Mesenchymal stem cell (in vitro differentiated cells and primary cell): ENCODE results near the gene PIK3CA.

ENCODE experiments used
- DNase-seq: peaks from one replicate; pipeline ENCODE4 v3.0.0-alpha.2; 2013
- H2AFZ ChIP-seq: one replicate; pipeline ENCODE4 v1.6.1; 2013; ENCODE audit warnings: low read depth, mild to moderate bottlenecking, control low read depth, inconsistent platforms, low read length, moderate library complexity
- H2AK5ac ChIP-seq: 2 replicates; pipeline ENCODE4 v1.6.1; 2013; ENCODE audit warnings: low read length, moderate library complexity, mild to moderate bottlenecking, inconsistent platforms; ENCODE audit not compliant: severe bottlenecking
- H2BK120ac ChIP-seq: one replicate; pipeline ENCODE4 v1.6.1; 2013; ENCODE audit warnings: low read depth, mild to moderate bottlenecking, inconsistent platforms, low read length, moderate library complexity
- H2BK12ac ChIP-seq, 2 experiments: one replicate each; pipeline ENCODE4 v1.6.1; 2013; ENCODE audit warnings: inconsistent platforms in 2 of 2, low read length in 2 of 2, mild to moderate bottlenecking in 2 of 2, moderate library complexity in 2 of 2, control low read depth in 1 of 2
- H2BK15ac ChIP-seq: one replicate; pipeline ENCODE4 v1.6.1; 2013; ENCODE audit warnings: mild to moderate bottlenecking, low read depth, inconsistent platforms; ENCODE audit not compliant: poor library complexity, severe bottlenecking
- H2BK5ac ChIP-seq: 2 replicates; pipeline ENCODE4 v1.6.1; 2013; ENCODE audit warnings: low read depth, mild to moderate bottlenecking, low read length, control low read depth, inconsistent platforms; ENCODE audit not compliant: poor library complexity, severe bottlenecking
- H3K14ac ChIP-seq, 2 experiments: one replicate each; pipeline ENCODE4 v1.6.1; 2013; ENCODE audit warnings: inconsistent platforms in 2 of 2, low read length in 2 of 2, control low read depth in 1 of 2, mild to moderate bottlenecking in 1 of 2, moderate library complexity in 1 of 2
- H3K18ac ChIP-seq, 2 experiments: one replicate each; pipeline ENCODE4 v1.6.1; 2013; ENCODE audit warnings: inconsistent platforms in 2 of 2, low read length in 2 of 2, control low read depth in 1 of 2, low read depth in 1 of 2, mild to moderate bottlenecking in 1 of 2
- H3K23ac ChIP-seq, 2 experiments: one replicate each; pipeline ENCODE4 v1.6.1; 2013; ENCODE audit warnings: inconsistent platforms in 2 of 2, low read length in 2 of 2, mild to moderate bottlenecking in 2 of 2, moderate library complexity in 2 of 2, control low read depth in 1 of 2
- H3K27ac ChIP-seq: 2 replicates; pipeline ENCODE4 v1.5.1; 2013; ENCODE audit warnings: mild to moderate bottlenecking, moderate library complexity, low read length, control low read depth, inconsistent platforms; ENCODE audit not compliant: poor library complexity, severe bottlenecking
- H3K27me3 ChIP-seq, 2 experiments: 2 replicates each; pipeline versions ENCODE4 v1.6.1 to v1.7.0; 2013; ENCODE audit warnings: low read length in 2 of 2, mild to moderate bottlenecking in 2 of 2, moderate library complexity in 2 of 2, control low read depth in 1 of 2, inconsistent platforms in 1 of 2; ENCODE audit not compliant: control insufficient read depth in 1 of 2, insufficient read depth in 1 of 2
- H3K36me3 ChIP-seq, 2 experiments: 2 replicates each; pipeline versions ENCODE4 v1.6.1 to v1.7.0; 2013; ENCODE audit warnings: low read length in 2 of 2, control low read depth in 1 of 2, inconsistent platforms in 1 of 2, low read depth in 1 of 2, mild to moderate bottlenecking in 1 of 2; ENCODE audit not compliant: insufficient read depth in 2 of 2, control insufficient read depth in 1 of 2
- H3K4ac ChIP-seq, 2 experiments: one replicate each; pipeline ENCODE4 v1.6.1; 2013; ENCODE audit warnings: inconsistent platforms in 2 of 2, low read length in 2 of 2, mild to moderate bottlenecking in 2 of 2, moderate library complexity in 2 of 2, control low read depth in 1 of 2, low read depth in 1 of 2
- H3K4me1 ChIP-seq: 2 replicates; pipeline ENCODE4 v1.6.1; 2013; ENCODE audit warnings: low read depth, low read length, control low read depth; ENCODE audit not compliant: control insufficient read depth, insufficient read depth
- H3K4me2 ChIP-seq: 2 replicates; pipeline ENCODE4 v1.6.1; 2013; ENCODE audit warnings: low read length, mild to moderate bottlenecking, inconsistent platforms; ENCODE audit not compliant: poor library complexity, severe bottlenecking
- H3K4me3 ChIP-seq, 2 experiments: 2 replicates each; pipeline versions ENCODE4 v1.5.1 to v1.7.0; 2013; ENCODE audit warnings: low read length in 2 of 2, mild to moderate bottlenecking in 2 of 2, control low read depth in 1 of 2, low read depth in 1 of 2; ENCODE audit not compliant: insufficient read depth in 1 of 2
- H3K79me1 ChIP-seq: replicated peaks from 2 replicates; pipeline ENCODE4 v1.6.1; 2013; ENCODE audit warnings: mild to moderate bottlenecking, control low read depth, low read length, inconsistent platforms; ENCODE audit not compliant: poor library complexity, severe bottlenecking
- H3K9ac ChIP-seq: 2 replicates; pipeline ENCODE4 v1.7.0; 2013; ENCODE audit warnings: mild to moderate bottlenecking, low read length, moderate library complexity
- H3K9me3 ChIP-seq: 2 replicates; pipeline ENCODE4 v1.7.0; 2013; ENCODE audit warnings: mild to moderate bottlenecking, low read length; ENCODE audit not compliant: control insufficient read depth
- H4K8ac ChIP-seq: one replicate; pipeline ENCODE4 v1.6.1; 2013; ENCODE audit warnings: inconsistent platforms, mild to moderate bottlenecking, low read length, moderate library complexity
- H4K91ac ChIP-seq: one replicate; pipeline ENCODE4 v1.6.1; 2013; ENCODE audit warnings: mild to moderate bottlenecking, low read length, inconsistent platforms
- WGBS: methylation state at CpG from one replicate; pipeline ENCODE4 v1.1.7; 2013; ENCODE audit warnings: mixed read lengths; 5-methylcytosine and 5-hydroxymethylcytosine counted together

Gene PIK3CA

DNA sequence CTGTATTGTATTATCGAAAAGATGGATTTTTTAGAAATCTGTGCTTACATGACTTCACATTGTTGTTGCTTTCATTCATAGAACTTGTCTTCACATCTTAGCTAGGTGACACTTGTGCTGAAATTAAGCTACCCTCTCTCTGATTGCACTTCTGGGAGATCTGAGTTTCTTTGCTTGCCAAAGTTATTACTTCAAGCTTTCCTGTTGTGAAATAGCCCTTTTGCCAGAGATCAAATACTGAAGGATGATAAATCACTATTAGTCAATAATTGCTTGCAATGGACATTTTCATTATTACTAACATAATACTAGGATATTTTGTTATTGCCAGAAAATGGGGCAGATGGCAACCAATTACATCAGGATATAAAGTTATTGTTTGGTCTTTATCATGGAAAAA, 34.7 kb downstream of the PIK3CA start:
- Histone ChIP-seq H3K18ac (no peak overlapping the region), H3K4me1 (peaks cover 3% of the 10 kb centered on the region), H4K8ac (no peak overlapping the region), H3K4ac (no peak overlapping the region), H2AFZ (no peak overlapping the region), H3K23ac (no peak overlapping the region), H3K27me3 (no peaks in the 10 kb centered on the region), H2AK5ac (no peak overlapping the region), H3K36me3 (no peaks in the 10 kb centered on the region), H2BK15ac (no peak overlapping the region), H3K9me3 (no peaks in the 10 kb centered on the region), H2BK12ac (no peak overlapping the region), H2BK120ac (no peak overlapping the region), H2BK5ac (no peak overlapping the region), H3K14ac (no peak overlapping the region), H4K91ac (no peak overlapping the region), H3K4me3 (no peak overlapping the region), H3K27ac (no peak overlapping the region), H3K79me1 (peaks cover 7% of the 10 kb centered on the region), H3K4me2 (no peak overlapping the region), H3K9ac (no peak overlapping the region)
- DNase-seq, result no peak
- no CpG with 5 or more reads among the region's 1 CpG for WGBS

DNA sequence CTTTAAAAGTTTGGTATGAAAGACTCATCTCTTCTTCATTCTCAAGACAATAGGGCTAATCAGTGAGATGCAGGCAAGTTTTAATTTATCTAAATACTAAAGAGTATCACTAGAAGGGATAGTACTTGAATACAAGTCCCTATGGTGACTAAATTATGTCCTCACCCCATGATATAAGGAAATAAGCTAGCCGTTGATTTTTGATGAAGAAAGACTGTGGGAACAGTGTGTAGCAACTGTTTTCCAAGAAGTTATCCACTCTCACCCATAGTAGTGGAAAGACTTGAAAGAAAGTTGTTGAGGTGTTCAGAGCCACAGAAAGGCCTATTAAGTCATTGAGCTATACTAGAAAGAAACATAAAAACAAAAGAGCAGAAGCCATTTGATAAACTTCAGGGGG, 36.7 kb downstream of the PIK3CA start:
- WGBS, result no CpG with 5 or more reads among the region's 1 CpG

DNA sequence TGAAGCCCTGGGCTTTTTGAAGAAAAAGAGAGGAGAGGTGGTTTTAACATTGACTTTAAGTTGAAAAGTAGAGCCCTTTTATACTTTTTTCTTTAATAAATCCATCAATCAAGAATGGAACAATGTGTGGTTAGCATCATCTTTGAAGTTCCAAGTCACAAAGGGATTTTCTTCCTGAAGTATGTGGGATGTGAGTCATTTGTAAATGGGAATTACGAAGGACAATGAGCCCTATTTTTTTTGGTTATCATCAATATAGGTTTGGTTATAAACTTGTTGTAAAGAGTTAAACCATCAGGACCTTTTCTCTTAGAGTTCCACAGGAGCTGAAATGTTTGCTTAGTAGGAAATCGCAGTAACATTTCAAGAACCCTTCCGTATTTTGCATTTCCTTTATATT, 38.3 kb downstream of the PIK3CA start:
- H3K23ac ChIP-seq, result no peak overlapping the region
- no peak overlapping the region for H3K14ac ChIP-seq
- H3K27ac ChIP-seq, result no peak overlapping the region
- peaks cover 4% of the 10 kb centered on the region for H3K4me1 ChIP-seq
- H3K79me1 ChIP-seq, result peaks cover 11% of the 10 kb centered on the region
- no peak overlapping the region for H3K18ac ChIP-seq
- H4K8ac ChIP-seq, result no peak overlapping the region
- H3K4me3 ChIP-seq, result no peak overlapping the region
- DNase-seq, result no peak
- H2BK120ac ChIP-seq, result no peak overlapping the region
- no peak overlapping the region for H3K4ac ChIP-seq
- H4K91ac ChIP-seq, result no peak overlapping the region
- H3K4me2 ChIP-seq, result no peak overlapping the region
- H3K9ac ChIP-seq, result no peak overlapping the region
- H2BK5ac ChIP-seq, result no peak overlapping the region
- no peak overlapping the region for H2AK5ac ChIP-seq
- no peak overlapping the region for H2BK12ac ChIP-seq
- no peak overlapping the region for H2BK15ac ChIP-seq
- no peak overlapping the region for H2AFZ ChIP-seq
- H3K9me3 ChIP-seq, result no peaks in the 10 kb centered on the region
- no peaks in the 10 kb centered on the region for H3K36me3 ChIP-seq
- H3K27me3 ChIP-seq, result no peaks in the 10 kb centered on the region
- WGBS, result 89% methylated on average over 3 of the region's 3 CpGs

More for the DNA sequence above, 36.7 kb downstream of the PIK3CA start:
- no peak overlapping the region for H4K91ac ChIP-seq
- H2AFZ ChIP-seq, result no peak overlapping the region
- no peak overlapping the region for H3K9ac ChIP-seq
- H3K36me3 ChIP-seq, result no peaks in the 10 kb centered on the region
- H3K27ac ChIP-seq, result no peak overlapping the region
- H3K23ac ChIP-seq, result no peak overlapping the region
- H2BK15ac ChIP-seq, result no peak overlapping the region
- H2AK5ac ChIP-seq, result no peak overlapping the region
- H3K4me1 ChIP-seq, result peaks cover 4% of the 10 kb centered on the region
- H2BK120ac ChIP-seq, result no peak overlapping the region
- no peak overlapping the region for H3K14ac ChIP-seq
- H3K9me3 ChIP-seq, result no peaks in the 10 kb centered on the region
- H3K4ac ChIP-seq, result no peak overlapping the region
- H3K79me1 ChIP-seq, result peaks cover 7% of the 10 kb centered on the region
- no peak overlapping the region for H3K4me2 ChIP-seq
- H3K27me3 ChIP-seq, result no peaks in the 10 kb centered on the region
- no peak overlapping the region for H2BK12ac ChIP-seq
- H2BK5ac ChIP-seq, result no peak overlapping the region
- H3K18ac ChIP-seq, result no peak overlapping the region
- no peak overlapping the region for H4K8ac ChIP-seq
- no peak for DNase-seq
- H3K4me3 ChIP-seq, result no peak overlapping the region

DNA sequence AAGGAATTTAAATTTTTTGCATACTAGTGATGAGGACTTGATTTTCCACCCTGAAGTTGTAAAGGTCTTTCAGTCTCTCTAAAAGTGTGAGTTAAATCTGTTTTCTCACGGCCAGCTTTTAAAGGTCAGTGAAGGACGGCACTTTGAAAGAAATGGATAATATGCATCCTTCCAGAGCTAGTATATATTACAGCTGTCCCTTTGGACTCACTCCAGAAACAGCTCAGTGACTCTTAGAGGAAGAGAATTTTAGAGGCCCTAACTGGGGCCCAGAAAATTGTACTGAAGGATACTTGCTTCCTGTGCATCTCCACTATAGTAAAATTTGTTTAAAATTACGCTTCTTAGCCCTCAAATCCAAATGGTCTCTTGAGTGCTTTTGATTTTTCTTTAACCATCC, 41.6 kb downstream of the PIK3CA start:
- Histone ChIP-seq H3K4me2 (no peak overlapping the region), H2BK12ac (no peak overlapping the region), H3K9me3 (no peaks in the 10 kb centered on the region), H2BK120ac (no peak overlapping the region), H2BK15ac (no peak overlapping the region), H3K36me3 (no peaks in the 10 kb centered on the region), H3K79me1 (peaks cover 19% of the 10 kb centered on the region), H3K4me1 (peaks cover 4% of the 10 kb centered on the region), H3K27me3 (no peaks in the 10 kb centered on the region), H2AK5ac (no peak overlapping the region), H3K4ac (no peak overlapping the region), H2BK5ac (no peak overlapping the region), H3K14ac (no peak overlapping the region), H3K9ac (peak overlapping the region; percentile 35), H4K91ac (no peak overlapping the region), H2AFZ (no peak overlapping the region), H3K4me3 (no peak overlapping the region), H4K8ac (no peak overlapping the region), H3K18ac (no peak overlapping the region), H3K23ac (no peak overlapping the region), H3K27ac (peak overlapping the region; percentile 76)
- DNase-seq, result peak; percentile 71
- 12% methylated on average over 3 of the region's 3 CpGs for WGBS
